Mesenchymal stem cell (in vitro differentiated cells and primary cell): ENCODE results near the gene WDR4.

ENCODE experiments used
- DNase-seq: peaks from one replicate; pipeline ENCODE4 v3.0.0-alpha.2; 2013
- H2AFZ ChIP-seq: one replicate; pipeline ENCODE4 v1.6.1; 2013; ENCODE audit warnings: low read depth, mild to moderate bottlenecking, control low read depth, inconsistent platforms, low read length, moderate library complexity
- H2AK5ac ChIP-seq: 2 replicates; pipeline ENCODE4 v1.6.1; 2013; ENCODE audit warnings: low read length, moderate library complexity, mild to moderate bottlenecking, inconsistent platforms; ENCODE audit not compliant: severe bottlenecking
- H2BK120ac ChIP-seq: one replicate; pipeline ENCODE4 v1.6.1; 2013; ENCODE audit warnings: low read depth, mild to moderate bottlenecking, inconsistent platforms, low read length, moderate library complexity
- H2BK12ac ChIP-seq, 2 experiments: one replicate each; pipeline ENCODE4 v1.6.1; 2013; ENCODE audit warnings: inconsistent platforms in 2 of 2, low read length in 2 of 2, mild to moderate bottlenecking in 2 of 2, moderate library complexity in 2 of 2, control low read depth in 1 of 2
- H2BK15ac ChIP-seq: one replicate; pipeline ENCODE4 v1.6.1; 2013; ENCODE audit warnings: mild to moderate bottlenecking, low read depth, inconsistent platforms; ENCODE audit not compliant: poor library complexity, severe bottlenecking
- H2BK5ac ChIP-seq: 2 replicates; pipeline ENCODE4 v1.6.1; 2013; ENCODE audit warnings: low read depth, mild to moderate bottlenecking, low read length, control low read depth, inconsistent platforms; ENCODE audit not compliant: poor library complexity, severe bottlenecking
- H3K14ac ChIP-seq, 2 experiments: one replicate each; pipeline ENCODE4 v1.6.1; 2013; ENCODE audit warnings: inconsistent platforms in 2 of 2, low read length in 2 of 2, control low read depth in 1 of 2, mild to moderate bottlenecking in 1 of 2, moderate library complexity in 1 of 2
- H3K18ac ChIP-seq, 2 experiments: one replicate each; pipeline ENCODE4 v1.6.1; 2013; ENCODE audit warnings: inconsistent platforms in 2 of 2, low read length in 2 of 2, control low read depth in 1 of 2, low read depth in 1 of 2, mild to moderate bottlenecking in 1 of 2
- H3K23ac ChIP-seq, 2 experiments: one replicate each; pipeline ENCODE4 v1.6.1; 2013; ENCODE audit warnings: inconsistent platforms in 2 of 2, low read length in 2 of 2, mild to moderate bottlenecking in 2 of 2, moderate library complexity in 2 of 2, control low read depth in 1 of 2
- H3K27ac ChIP-seq: 2 replicates; pipeline ENCODE4 v1.5.1; 2013; ENCODE audit warnings: mild to moderate bottlenecking, moderate library complexity, low read length, control low read depth, inconsistent platforms; ENCODE audit not compliant: poor library complexity, severe bottlenecking
- H3K27me3 ChIP-seq, 2 experiments: 2 replicates each; pipeline versions ENCODE4 v1.6.1 to v1.7.0; 2013; ENCODE audit warnings: low read length in 2 of 2, mild to moderate bottlenecking in 2 of 2, moderate library complexity in 2 of 2, control low read depth in 1 of 2, inconsistent platforms in 1 of 2; ENCODE audit not compliant: control insufficient read depth in 1 of 2, insufficient read depth in 1 of 2
- H3K36me3 ChIP-seq, 2 experiments: 2 replicates each; pipeline versions ENCODE4 v1.6.1 to v1.7.0; 2013; ENCODE audit warnings: low read length in 2 of 2, control low read depth in 1 of 2, inconsistent platforms in 1 of 2, low read depth in 1 of 2, mild to moderate bottlenecking in 1 of 2; ENCODE audit not compliant: insufficient read depth in 2 of 2, control insufficient read depth in 1 of 2
- H3K4ac ChIP-seq, 2 experiments: one replicate each; pipeline ENCODE4 v1.6.1; 2013; ENCODE audit warnings: inconsistent platforms in 2 of 2, low read length in 2 of 2, mild to moderate bottlenecking in 2 of 2, moderate library complexity in 2 of 2, control low read depth in 1 of 2, low read depth in 1 of 2
- H3K4me1 ChIP-seq: 2 replicates; pipeline ENCODE4 v1.6.1; 2013; ENCODE audit warnings: low read depth, low read length, control low read depth; ENCODE audit not compliant: control insufficient read depth, insufficient read depth
- H3K4me2 ChIP-seq: 2 replicates; pipeline ENCODE4 v1.6.1; 2013; ENCODE audit warnings: low read length, mild to moderate bottlenecking, inconsistent platforms; ENCODE audit not compliant: poor library complexity, severe bottlenecking
- H3K4me3 ChIP-seq, 2 experiments: 2 replicates each; pipeline versions ENCODE4 v1.5.1 to v1.7.0; 2013; ENCODE audit warnings: low read length in 2 of 2, mild to moderate bottlenecking in 2 of 2, control low read depth in 1 of 2, low read depth in 1 of 2; ENCODE audit not compliant: insufficient read depth in 1 of 2
- H3K79me1 ChIP-seq: replicated peaks from 2 replicates; pipeline ENCODE4 v1.6.1; 2013; ENCODE audit warnings: mild to moderate bottlenecking, control low read depth, low read length, inconsistent platforms; ENCODE audit not compliant: poor library complexity, severe bottlenecking
- H3K9ac ChIP-seq: 2 replicates; pipeline ENCODE4 v1.7.0; 2013; ENCODE audit warnings: mild to moderate bottlenecking, low read length, moderate library complexity
- H3K9me3 ChIP-seq: 2 replicates; pipeline ENCODE4 v1.7.0; 2013; ENCODE audit warnings: mild to moderate bottlenecking, low read length; ENCODE audit not compliant: control insufficient read depth
- H4K8ac ChIP-seq: one replicate; pipeline ENCODE4 v1.6.1; 2013; ENCODE audit warnings: inconsistent platforms, mild to moderate bottlenecking, low read length, moderate library complexity
- H4K91ac ChIP-seq: one replicate; pipeline ENCODE4 v1.6.1; 2013; ENCODE audit warnings: mild to moderate bottlenecking, low read length, inconsistent platforms
- WGBS: methylation state at CpG from one replicate; pipeline ENCODE4 v1.1.7; 2013; ENCODE audit warnings: mixed read lengths; 5-methylcytosine and 5-hydroxymethylcytosine counted together

Gene WDR4

DNA sequence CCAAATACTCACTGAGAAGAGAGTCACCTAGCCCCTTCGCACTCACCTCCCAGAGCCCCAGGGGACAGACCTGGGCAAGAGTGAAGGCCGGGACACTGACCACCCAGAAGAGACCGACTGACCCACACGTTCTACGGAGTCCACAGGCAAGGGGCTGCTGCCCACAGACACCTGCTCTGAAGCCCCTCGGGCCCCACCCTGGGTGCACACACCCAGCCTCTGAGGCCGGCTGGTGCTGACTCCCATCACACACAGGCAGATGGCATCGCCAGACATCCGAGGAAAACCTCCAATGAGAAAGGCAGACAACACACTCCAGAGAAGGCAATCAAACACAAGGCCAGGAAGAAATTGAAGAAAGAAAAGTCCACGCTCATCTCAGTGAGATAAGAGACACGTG is 22.1 kb downstream of the WDR4 start:
- H2BK120ac ChIP-seq = no peak overlapping the region
- no peaks in the 10 kb centered on the region for H3K9me3 ChIP-seq
- H2BK12ac ChIP-seq = no peak overlapping the region
- 95% methylated on average over 11 of the region's 11 CpGs for WGBS
- no peak overlapping the region for H3K14ac ChIP-seq
- peaks cover 87 to 89% of the 10 kb centered on the region in 2 experiments for H3K36me3 ChIP-seq
- H4K8ac ChIP-seq = no peak overlapping the region
- no peak overlapping the region for H3K18ac ChIP-seq
- no peak overlapping the region for H3K9ac ChIP-seq
- H3K4me2 ChIP-seq = no peak overlapping the region
- H3K23ac ChIP-seq = no peak overlapping the region
- no peaks in the 10 kb centered on the region for H3K4me1 ChIP-seq
- no peak overlapping the region for H3K4ac ChIP-seq
- H4K91ac ChIP-seq = no peak overlapping the region
- H3K27me3 ChIP-seq = no peaks in the 10 kb centered on the region
- H3K79me1 ChIP-seq = peaks cover 62% of the 10 kb centered on the region
- no peak overlapping the region for H2AFZ ChIP-seq
- H2AK5ac ChIP-seq = no peak overlapping the region
- no peak overlapping the region for H3K4me3 ChIP-seq
- no peak for DNase-seq
- H2BK5ac ChIP-seq = no peak overlapping the region
- H3K27ac ChIP-seq = no peak overlapping the region
- no peak overlapping the region for H2BK15ac ChIP-seq

DNA sequence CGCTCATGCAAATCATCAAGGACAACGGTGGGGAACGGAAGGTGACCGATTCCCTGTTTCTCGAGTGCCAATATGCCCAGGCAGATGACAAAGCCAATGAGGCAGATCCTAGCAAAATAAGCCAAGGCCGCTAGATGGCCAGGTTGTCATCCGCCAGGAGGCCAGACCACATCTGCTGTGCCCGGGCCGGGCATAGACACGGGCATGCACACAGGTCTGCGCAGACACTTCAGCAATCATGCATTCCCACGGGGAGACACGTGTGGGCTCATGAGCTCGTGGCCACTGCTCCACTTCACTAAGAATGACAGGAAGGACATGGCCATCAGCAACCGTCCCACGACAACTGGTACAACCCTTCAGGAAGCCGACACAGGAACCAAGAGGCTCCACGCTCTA is 23.4 kb downstream of the WDR4 start:
- Histone ChIP-seq H4K91ac (no peak overlapping the region), H3K4me3 (no peak overlapping the region), H3K4me2 (no peak overlapping the region), H3K9me3 (no peaks in the 10 kb centered on the region), H3K4me1 (no peaks in the 10 kb centered on the region), H2BK15ac (no peak overlapping the region), H3K23ac (no peak overlapping the region), H4K8ac (no peak overlapping the region), H3K27ac (no peak overlapping the region), H3K27me3 (no peaks in the 10 kb centered on the region), H3K79me1 (peaks cover 69% of the 10 kb centered on the region), H3K9ac (no peak overlapping the region), H2AK5ac (no peak overlapping the region), H2BK120ac (no peak overlapping the region), H2AFZ (no peak overlapping the region), H3K18ac (no peak overlapping the region), H3K4ac (no peak overlapping the region), H2BK12ac (no peak overlapping the region), H3K14ac (no peak overlapping the region), H2BK5ac (no peak overlapping the region), H3K36me3 (peaks cover 92 to 93% of the 10 kb centered on the region in 2 experiments)
- DNase-seq = no peak
- WGBS = 97% methylated on average over 18 of the region's 18 CpGs

DNA sequence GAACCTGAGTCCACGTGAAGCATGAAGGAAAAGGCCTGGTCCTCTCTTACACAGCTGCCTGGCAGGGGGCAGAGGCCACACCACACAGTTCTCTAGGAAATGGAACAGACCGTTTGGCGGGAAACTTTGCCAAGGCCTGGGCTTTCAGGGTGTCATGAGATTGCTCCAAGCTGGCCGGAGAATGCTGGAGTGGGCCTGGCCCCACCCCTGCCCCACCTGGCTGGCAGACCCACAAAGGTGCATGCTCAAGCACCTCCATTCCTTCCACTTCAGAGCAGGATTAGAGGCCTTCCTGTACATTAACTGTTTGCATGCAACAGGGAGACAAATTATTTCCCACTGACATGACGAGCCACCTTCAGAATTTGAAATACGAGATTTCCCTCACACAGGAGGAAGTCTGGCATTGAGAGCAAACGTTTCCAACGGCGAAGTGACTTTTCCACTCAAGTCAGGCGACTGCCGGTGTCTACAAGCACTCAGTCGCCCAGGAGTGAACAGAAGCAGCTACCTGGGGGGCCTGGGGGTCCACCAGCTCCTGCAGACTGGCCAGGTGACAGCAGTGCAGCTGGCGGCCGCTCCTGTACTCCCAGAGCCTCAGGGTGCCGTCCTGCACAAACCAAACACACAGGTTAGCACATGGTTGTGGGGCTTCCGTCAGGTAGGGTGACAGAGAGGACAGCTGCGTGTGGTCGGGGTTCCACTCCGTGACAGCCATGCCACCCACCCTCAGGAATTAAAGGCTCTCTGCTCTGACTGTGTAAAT is 24.0 kb downstream of the WDR4 start:
- Histone ChIP-seq H3K9ac (no peak overlapping the region), H3K4me2 (no peak overlapping the region), H3K4me3 (no peak overlapping the region), H3K9me3 (no peaks in the 10 kb centered on the region), H3K4ac (no peak overlapping the region), H2BK120ac (no peak overlapping the region), H3K79me1 (peaks cover 69% of the 10 kb centered on the region), H2BK5ac (no peak overlapping the region), H3K36me3 (peaks cover 92% of the 10 kb centered on the region in 2 experiments), H2AK5ac (no peak overlapping the region), H2AFZ (no peak overlapping the region), H3K18ac (no peak overlapping the region), H3K23ac (no peak overlapping the region), H2BK15ac (no peak overlapping the region), H4K8ac (no peak overlapping the region), H2BK12ac (no peak overlapping the region), H4K91ac (no peak overlapping the region), H3K27me3 (no peaks in the 10 kb centered on the region), H3K4me1 (no peaks in the 10 kb centered on the region), H3K27ac (no peak overlapping the region), H3K14ac (no peak overlapping the region)
- DNase-seq = no peak
- 95% methylated on average over 19 of the region's 19 CpGs for WGBS

DNA sequence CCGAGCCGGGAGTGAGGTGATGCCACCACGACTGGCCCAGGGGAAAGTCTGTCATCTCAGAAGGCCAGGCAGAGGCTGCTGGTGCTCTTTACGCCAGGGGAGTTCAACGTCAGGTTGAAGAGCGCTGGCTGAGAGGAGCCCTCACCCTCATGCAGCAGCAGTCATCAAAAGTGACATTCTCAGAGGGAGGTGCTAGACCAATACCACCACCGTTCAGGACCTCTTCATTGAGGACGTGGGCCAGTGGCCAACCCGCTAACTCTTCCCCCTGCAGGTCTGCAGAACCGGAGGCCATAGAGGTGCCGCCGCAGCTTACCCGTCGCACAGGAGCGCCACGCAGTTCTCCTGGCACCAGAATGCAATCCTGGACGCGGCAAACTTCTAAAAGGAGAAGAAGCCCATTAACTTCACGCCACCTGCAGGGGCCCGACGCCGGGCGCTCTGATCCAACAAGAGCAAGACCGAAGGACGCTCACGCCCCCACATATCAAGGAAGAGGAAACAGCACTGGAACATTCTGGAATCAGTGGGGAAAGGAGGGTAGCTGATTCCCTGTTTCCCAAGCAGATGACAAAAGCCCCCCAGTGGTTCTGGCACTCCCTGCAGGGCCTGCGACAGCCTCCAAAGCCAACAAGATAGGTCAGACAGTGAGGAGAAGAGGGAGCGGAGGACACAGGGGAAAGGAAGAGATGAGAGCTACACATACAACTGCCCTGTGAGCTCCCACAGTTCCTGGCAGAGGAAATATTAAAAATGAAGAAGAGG is 24.9 kb downstream of the WDR4 start:
- WGBS = 97% methylated on average over 28 of the region's 28 CpGs
- Histone ChIP-seq H3K4me3 (no peak overlapping the region), H3K23ac (no peak overlapping the region), H3K27me3 (no peaks in the 10 kb centered on the region), H3K18ac (no peak overlapping the region), H4K8ac (no peak overlapping the region), H3K4me2 (no peak overlapping the region), H2BK120ac (no peak overlapping the region), H3K79me1 (peaks cover 61% of the 10 kb centered on the region), H2AK5ac (no peak overlapping the region), H2BK5ac (no peak overlapping the region), H2AFZ (no peak overlapping the region), H3K27ac (no peak overlapping the region), H4K91ac (no peak overlapping the region), H3K4ac (no peak overlapping the region), H3K9me3 (no peaks in the 10 kb centered on the region), H3K14ac (no peak overlapping the region), H2BK12ac (no peak overlapping the region), H2BK15ac (no peak overlapping the region), H3K36me3 (peaks cover 92 to 93% of the 10 kb centered on the region in 2 experiments), H3K4me1 (no peaks in the 10 kb centered on the region), H3K9ac (no peak overlapping the region)
- no peak for DNase-seq
